Stimulated activated naive CD8-positive, alpha-beta T cell treated with anti-CD3 and anti-CD28 coated beads, Interleukin-15, Interleukin-2, amounts not matched to agents 100 U/mL and 50 U/mL, for 24 hours (primary cell): Measurements from ENCODE around the gene KLHL3.

Experiments
- ATAC-seq: fragments of 150-1000 bp; cut with Tn5 transposase; one replicate; pipeline ENCODE4 v1.10.0; 2021
- DNase-seq: peaks from one replicate; pipeline ENCODE4 v3.0.0; 2021

The KLHL3 gene

GRCh38 chr5:137575211-137575610, 160.7 kb downstream of the KLHL3 start:
- no peak for DNase-seq
- no peak for ATAC-seq

DNA sequence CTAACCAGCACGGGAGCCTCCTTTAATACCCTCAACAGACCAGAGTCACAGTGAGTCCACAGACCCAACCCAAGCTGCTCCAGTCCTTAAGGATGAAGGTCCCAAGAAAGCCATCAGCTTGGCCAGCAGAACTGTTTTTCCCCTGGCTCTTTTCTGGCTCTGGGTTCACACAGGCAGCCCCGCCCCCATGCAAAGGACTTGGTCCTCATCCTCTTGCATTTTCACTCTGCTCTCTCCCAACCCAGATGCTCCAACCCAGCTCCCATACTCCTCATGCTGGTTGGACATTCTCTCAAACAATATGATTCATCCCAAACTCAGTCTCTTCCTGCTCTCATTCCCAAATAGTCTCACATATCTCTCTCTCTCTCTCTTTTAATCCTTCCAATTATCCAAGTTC, 162.5 kb downstream of the KLHL3 start:
- no peak for ATAC-seq

GRCh38 chr5:137572042-137572695, 163.7 kb downstream of the KLHL3 start:
- DNase-seq (no peak), ATAC-seq (no peak)

More for the DNA sequence above, 162.5 kb downstream of the KLHL3 start:
- DNase-seq: no peak

- ATAC-seq: no peak
Observed at GRCh38 chr5:137570070-137570469, 165.8 kb downstream of the KLHL3 start.

More at GRCh38 chr5:137570070-137570469, 165.8 kb downstream of the KLHL3 start:
- no peak for DNase-seq
